C4-2B (cell line): ENCODE measurements around the gene ADIPOR2.
A peak's percentile ranks its signal among the peaks of the same experiment; 100 is the strongest.

Experiments
- H3K27ac ChIP-seq: fragments of 450-650 bp; 2 replicates; pipeline ENCODE4 v1.5.1; 2017
- CTCF ChIP-seq: fragments of 450-650 bp; conservative IDR thresholded peaks from 2 replicates; pipeline ENCODE4 v1.5.1; 2017; ENCODE audit warnings: mild to moderate bottlenecking
- ZFX ChIP-seq: fragments of 450-650 bp; IDR thresholded peaks from 2 replicates; pipeline ENCODE4 v1.6.1; 2017

Gene ADIPOR2

GRCh38 chr12:1781772-1782171 is 90.9 kb downstream of the ADIPOR2 start:
- H3K27ac ChIP-seq = no peak overlapping the region
- TF ChIP-seq ZFX (no peak), CTCF (no peak)

- H3K27ac ChIP-seq = no peak overlapping the region
These were observed 91.3 kb downstream of the ADIPOR2 start for GRCh38 chr12:1782215-1782614.

GRCh38 chr12:1787714-1788113 is 96.8 kb downstream of the ADIPOR2 start:
- H3K27ac ChIP-seq = no peak overlapping the region
- TF ChIP-seq CTCF (no peak), ZFX (no peak)

More at GRCh38 chr12:1782215-1782614, 91.3 kb downstream of the ADIPOR2 start:
- TF ChIP-seq CTCF (no peak), ZFX (no peak)

- no peak overlapping the region for H3K27ac ChIP-seq
- no peak for TF ChIP-seq CTCF
- TF ChIP-seq ZFX = no peak
These were observed 99.6 kb downstream of the ADIPOR2 start for GRCh38 chr12:1790444-1790843.

- peak; percentile 87 for TF ChIP-seq CTCF
- TF ChIP-seq ZFX = no peak
- no peak overlapping the region for H3K27ac ChIP-seq
These were observed 100.4 kb downstream of the ADIPOR2 start for GRCh38 chr12:1791104-1791841.

GRCh38 chr12:1792406-1792805 is 101.5 kb downstream of the ADIPOR2 start:
- no peak overlapping the region for H3K27ac ChIP-seq
- TF ChIP-seq ZFX = no peak
- TF ChIP-seq CTCF = no peak

GRCh38 chr12:1793426-1794210 is 102.7 kb downstream of the ADIPOR2 start:
- no peak for TF ChIP-seq CTCF
- TF ChIP-seq ZFX = no peak

More at GRCh38 chr12:1793426-1794210, 102.7 kb downstream of the ADIPOR2 start:
- H3K27ac ChIP-seq = no peak overlapping the region
